ENCODE data around the gene FBXW7.

- no peak for TF ChIP-seq CTCF (IDR thresholded peaks at IDR 0.05)
- no peak for TF ChIP-seq JUN (CRISPR knock-in tag; IDR thresholded peaks at IDR 0.05)
- no peak for TF ChIP-seq CREM (CRISPR knock-in tag; IDR thresholded peaks at IDR 0.05)
- TF ChIP-seq AFF4 (CRISPR knock-in tag; IDR thresholded peaks at IDR 0.05; ENCODE audit: borderline replicate concordance), result no peak
- no peak for TF ChIP-seq ZMAT4 (CRISPR knock-in tag; IDR thresholded peaks at IDR 0.05)
- TF ChIP-seq CBFB (CRISPR knock-in tag; IDR thresholded peaks at IDR 0.05; ENCODE audit: low read depth), result no peak
- TF ChIP-seq E2F4 (CRISPR knock-in tag; IDR thresholded peaks at IDR 0.05; ENCODE audit: borderline replicate concordance, low read depth), result no peak
- TF ChIP-seq TEAD1 (CRISPR knock-in tag; IDR thresholded peaks at IDR 0.05), result no peak
- TF ChIP-seq MAX (CRISPR knock-in tag; IDR thresholded peaks at IDR 0.05), result no peak
- no peak for TF ChIP-seq STAT6 (CRISPR knock-in tag; conservative IDR thresholded peaks at IDR 0.05; ENCODE audit: low read depth)
- no peak for TF ChIP-seq TP53 (CRISPR knock-in tag; IDR thresholded peaks at IDR 0.05)
- no peak for TF ChIP-seq NFE2L1 (CRISPR knock-in tag; IDR thresholded peaks at IDR 0.05)
Observed at GRCh38 chr4:152344001-152344400, 191.9 kb downstream of the FBXW7 start.

All from WTC11 (cell line).